ENCODE measurements around the gene ARL8A.

- TF ChIP-seq CTCF (IDR thresholded peaks at IDR 0.05): no peak
- no peak for TF ChIP-seq POLR2A (IDR thresholded peaks at IDR 0.05)
Measured at GRCh38 chr1:202156590-202156989, 12.1 kb upstream of the ARL8A start.

All from vagina (tissue), 2 donors.